NOMO-1 (cell line): ENCODE data around the gene TSHZ2.
"Not testable (repeated sequence)": the region's sequence is repeated elsewhere in the genome, so short reads cannot be mapped to it uniquely, and the experiment has no call there.

ENCODE experiments used
- DNase-seq, 2 experiments: peaks; one replicate each; lab custom pipeline; 2025; ENCODE audit not compliant: unreplicated experiment in 2 of 2; lab: John Stamatoyannopoulos, UW

Gene TSHZ2

DNA sequence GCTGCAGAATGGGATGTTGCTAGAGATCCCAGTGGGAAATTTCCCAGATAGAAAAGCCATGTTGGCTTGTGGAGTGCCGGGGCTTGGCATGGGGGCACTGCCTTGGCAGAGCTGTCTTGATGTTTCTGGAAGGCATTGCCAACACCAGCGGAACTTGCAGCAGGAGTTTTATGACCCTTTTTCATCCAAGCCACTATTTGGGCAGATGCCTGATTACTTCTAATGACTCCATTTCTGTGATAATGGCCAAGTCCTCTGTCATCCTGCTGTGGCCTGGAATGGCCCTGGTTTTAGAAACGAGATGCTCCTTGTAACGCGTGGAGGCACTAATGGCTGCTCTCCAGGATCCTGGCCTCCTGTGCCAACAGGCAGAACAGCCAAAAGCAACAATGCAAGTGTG lies 392.5 kb downstream of the TSHZ2 start:
- DNase-seq = no peak

DNA sequence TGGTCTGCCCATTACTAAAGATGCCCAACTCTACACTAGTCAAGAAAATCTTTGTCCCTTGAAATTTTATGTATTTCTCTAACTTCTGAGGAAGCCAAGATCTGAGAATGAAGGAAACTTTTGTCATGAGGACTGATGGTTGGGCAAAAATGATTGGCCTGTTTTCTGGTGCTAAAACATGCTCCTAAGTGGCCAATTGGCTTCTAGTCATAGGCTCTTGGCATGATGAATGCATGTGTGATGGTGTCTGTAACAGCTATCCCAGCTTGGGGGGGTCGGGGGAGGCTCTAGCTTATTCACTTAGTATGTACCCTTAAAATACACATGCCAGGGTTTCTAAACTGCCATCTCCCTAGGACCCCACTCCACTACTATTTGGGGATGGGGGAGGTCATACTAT lies 392.9 kb downstream of the TSHZ2 start:
- DNase-seq = no peak

DNA sequence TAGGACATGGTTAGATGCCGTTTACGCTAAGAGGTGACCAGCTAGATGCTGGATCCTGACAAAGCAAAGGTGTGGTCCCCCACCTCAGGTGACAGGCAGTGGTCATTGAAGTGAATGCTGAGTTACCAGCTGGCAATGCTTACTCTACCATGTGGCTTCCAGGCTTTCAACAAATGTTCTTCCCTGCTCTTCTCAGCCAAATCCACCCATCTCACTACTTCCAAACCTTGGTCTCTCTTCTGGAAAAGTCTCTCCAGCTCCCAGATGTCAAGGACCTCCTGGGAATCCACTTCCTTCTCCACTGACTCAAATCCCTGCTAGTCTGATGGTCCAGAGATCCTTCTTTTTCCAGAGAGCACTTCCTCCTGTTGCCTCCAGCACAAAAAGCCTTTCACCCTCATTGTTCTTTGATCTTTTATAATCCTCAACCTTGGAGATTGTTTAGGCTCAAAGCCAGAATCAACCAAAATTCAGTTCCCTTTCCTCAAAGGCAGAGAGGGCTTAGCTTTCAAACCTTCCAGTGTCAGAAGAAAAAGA lies 393.4 kb downstream of the TSHZ2 start:
- no peak for DNase-seq

DNA sequence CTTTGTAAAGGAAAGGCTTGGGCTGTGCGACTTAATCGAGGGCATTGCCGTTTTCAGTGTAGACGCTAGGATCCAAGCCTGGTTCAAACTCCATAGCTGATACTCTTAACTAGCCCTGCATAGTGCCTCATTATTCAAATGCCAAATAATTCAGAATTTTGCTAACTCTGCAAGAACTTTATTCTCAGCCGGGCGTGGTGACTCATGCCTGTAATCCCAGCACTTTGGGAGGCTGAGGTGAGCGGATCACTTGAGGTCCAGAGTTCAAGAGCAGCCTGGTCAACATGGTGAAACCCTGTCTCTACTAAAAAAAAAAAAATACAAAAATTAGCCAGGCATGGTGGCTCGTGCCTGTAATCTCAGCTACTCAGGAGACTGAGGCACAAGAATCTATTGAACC lies 394.8 kb downstream of the TSHZ2 start:
- DNase-seq = not testable (repeated sequence)

DNA sequence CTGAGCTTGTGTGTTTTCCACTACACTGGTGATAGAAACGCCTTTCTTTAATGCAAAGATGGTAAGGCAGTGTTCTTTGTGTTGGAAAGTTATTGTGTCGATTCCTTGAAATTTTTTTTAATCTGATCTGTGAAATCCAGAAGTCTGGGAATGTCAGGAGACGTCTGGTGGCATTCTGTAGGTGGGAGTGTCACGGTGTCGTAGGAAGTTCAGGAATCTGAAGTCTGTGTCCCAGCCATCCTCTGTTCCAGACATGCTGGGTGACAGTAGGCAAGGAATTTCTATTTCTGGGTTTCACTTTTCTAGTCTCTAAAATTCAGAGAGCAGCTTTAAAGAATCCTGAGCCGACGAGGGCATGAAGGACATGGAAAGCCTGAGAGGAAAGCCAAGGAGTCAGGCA lies 397.7 kb downstream of the TSHZ2 start:
- DNase-seq = no peak

DNA sequence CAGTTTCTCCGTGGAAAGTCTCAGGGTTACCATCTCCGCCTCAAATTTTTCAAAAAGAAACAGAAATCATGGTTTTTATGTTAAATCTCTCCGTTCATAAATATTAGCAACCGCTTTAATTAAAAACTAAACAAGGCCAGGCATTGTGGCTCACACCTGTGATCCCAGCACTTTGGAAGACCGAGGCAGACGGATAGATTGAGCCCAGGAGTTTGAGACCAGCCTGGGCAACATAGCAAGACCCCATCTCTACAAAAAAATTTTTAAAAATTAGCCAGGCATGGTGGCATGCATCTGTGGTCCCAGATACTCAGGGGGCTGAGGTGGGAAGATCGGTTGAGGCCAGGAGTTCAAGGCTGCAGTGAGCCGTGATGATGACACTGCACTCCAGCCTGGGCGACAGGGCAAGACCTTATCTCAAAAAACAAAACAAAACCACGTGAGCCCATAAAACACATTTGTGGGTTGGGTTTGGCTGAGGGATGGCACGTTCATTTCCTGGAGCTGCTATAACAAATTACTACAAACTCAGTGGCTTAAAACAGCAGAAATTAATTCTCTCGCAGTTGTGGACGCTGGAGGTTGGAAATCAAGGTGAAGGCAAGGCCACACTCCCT lies 398.3 kb downstream of the TSHZ2 start:
- no peak for DNase-seq

DNA sequence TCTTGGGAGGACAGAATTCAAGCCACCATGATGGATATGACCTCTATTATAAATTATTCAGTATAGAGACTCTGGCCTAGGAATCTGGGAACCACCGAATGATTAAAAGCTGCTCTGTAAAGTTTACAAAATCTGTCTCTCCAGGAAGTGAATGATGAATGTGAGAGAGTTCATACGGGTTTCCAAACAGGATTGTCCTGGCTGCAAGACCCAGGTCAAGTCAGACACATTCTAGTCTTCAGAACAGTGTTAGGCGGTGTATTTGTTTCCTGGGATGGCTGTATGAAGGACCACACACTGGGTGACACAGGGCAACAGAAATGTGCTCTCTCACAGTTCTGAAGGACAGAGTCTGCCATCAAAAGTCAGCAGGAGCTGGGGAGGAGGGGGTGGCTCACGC lies 399.1 kb downstream of the TSHZ2 start:
- DNase-seq = no peak

DNA sequence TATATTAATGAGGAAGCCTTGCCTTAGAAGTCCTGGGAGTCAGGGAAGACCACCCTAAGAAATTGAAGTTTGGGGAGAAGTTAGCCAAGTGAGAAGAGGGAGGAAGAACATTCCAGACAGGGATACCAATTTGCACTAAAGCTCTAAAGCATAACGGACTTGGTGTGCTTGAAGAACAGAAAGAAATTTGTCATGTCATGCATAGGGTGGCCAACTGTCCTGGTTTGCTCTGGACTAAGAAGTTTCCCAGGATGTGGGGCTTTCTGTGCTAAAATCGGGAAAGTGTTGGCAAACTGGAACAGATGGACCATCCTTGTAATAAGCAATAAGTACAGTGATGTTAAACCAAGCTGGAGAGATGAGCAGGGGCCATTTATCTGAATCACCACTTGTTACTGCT lies 403.9 kb downstream of the TSHZ2 start:
- no peak for DNase-seq

DNA sequence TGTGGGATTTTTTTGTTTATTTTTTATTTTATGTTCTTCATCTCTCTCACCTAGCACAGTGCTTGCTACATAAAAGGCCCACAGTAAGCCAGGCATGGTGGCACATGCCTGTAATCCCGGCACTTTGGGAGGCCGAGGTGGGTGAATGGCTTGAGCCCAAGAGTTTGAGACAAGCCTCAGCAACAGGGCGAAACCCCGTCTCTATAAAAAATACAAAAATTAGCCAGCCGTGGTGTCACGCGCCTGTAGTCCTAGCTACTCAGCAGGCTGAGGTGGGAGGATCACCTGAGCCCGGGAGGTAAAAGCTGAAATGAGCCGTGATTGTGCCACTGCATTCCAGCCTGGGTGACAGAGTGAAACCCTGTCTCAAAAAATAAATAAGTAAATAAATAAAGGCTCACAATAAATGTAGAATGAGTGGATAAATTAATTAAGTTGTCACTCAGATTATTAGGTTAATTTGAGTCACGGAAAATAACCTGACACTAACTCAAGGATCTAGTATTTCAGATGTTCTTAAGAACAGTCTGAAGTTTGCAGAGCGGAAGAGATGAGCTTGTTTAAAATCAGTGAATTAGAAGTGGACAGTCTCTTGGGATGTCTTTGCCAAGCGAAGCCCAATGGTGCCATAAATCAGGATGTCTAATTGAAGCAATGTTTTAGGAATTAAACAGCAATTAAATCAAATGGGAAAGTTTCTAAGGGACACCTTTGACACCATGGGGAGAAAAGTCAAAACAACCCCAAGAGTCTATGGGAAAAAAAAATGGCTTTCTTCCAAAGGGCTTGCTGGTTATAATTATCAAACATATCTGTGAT lies 407.1 kb downstream of the TSHZ2 start:
- DNase-seq = no peak

DNA sequence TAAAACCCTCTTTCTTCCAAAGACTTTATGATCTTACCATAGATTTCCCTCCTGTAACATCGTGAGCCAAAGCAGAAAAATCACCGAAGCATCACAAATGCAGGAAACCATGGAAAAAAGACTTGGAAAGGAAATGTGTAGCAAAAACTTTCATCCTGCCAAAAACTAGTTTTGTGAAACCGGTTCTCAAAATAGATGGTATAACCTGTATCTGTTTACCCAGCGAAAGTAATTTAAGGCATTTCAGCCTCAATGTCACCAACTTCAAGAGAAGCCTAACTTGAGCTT lies 407.6 kb downstream of the TSHZ2 start:
- DNase-seq = no peak

DNA sequence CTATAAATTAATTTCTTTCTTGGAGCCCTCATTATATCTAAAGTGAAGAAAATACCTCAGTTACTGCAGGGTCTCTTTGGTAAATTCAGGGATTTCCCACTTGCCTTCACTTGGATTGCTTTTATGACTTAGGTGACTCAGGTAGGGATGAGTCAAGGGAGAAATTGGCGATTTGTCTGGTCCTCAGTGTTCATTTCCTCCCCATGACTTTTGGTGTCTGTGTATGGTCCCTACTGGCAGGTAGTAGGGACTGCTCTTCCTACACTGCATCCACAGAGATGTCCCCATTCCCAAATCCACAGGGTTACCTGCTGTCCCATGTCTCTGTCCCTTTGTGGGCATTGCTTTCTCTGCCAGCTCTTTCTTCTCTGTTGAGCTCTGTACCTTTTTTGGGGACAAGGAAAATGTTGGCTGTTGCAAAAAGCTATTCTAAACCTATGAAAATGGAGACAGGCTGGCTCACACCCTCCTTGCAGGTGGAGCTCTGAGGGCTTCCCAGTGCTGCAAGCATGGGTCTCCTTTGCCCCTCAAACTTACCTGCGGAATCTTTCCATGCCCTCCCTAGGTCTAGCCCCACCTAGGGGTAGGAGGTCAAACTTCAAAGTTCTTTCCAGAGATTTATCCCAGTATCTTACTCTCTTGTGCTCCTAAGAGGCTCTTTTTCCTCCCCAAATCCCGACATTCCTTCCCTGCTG lies 409.6 kb downstream of the TSHZ2 start:
- DNase-seq = no peak

DNA sequence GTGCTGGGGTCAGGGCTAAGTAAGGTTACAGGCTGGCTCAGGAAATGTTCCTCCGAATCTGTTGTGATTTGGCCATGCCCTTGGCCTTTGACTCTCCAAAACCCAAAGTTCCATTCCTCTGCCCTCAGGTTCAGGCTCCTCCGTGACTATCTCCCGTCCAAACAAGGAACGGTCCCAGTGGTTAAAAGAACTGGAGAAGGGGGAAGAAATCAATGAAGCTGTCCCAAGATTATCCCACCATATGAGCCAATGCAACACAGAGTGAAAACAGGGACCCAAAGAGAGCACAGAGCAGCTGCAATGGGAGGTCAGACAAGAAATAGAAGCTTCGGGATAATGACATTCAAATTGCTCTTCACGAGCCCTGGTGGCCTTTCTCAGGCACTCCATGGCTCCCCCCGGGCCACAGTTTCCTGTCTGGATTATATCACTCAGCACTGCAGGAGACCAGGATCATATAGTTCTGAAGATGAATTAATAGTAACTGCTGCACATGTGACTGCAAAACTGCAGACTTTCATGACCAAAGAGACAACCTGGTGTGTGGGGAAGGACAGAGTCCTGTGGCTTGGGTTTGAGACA lies 410.2 kb downstream of the TSHZ2 start:
- no peak for DNase-seq

DNA sequence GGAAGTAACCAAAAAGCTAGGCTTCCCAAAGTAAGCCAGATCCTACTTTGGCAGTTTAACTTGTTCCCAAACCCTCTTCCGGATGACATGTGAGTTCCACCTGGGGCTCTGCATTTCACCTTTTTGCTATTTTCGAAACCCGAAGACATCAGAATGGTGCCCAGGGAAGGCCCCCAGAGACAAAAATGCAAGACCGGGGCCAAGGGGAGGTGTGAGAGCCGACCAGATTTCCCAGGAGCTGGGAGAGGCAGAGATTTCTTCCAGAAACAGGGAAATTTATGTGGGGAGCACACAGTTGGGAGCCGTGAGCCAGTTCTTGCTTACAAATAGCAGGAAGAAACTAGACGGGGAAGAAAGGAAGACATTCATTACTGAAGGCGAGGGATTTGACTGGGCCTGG lies 411.8 kb downstream of the TSHZ2 start:
- DNase-seq = no peak

DNA sequence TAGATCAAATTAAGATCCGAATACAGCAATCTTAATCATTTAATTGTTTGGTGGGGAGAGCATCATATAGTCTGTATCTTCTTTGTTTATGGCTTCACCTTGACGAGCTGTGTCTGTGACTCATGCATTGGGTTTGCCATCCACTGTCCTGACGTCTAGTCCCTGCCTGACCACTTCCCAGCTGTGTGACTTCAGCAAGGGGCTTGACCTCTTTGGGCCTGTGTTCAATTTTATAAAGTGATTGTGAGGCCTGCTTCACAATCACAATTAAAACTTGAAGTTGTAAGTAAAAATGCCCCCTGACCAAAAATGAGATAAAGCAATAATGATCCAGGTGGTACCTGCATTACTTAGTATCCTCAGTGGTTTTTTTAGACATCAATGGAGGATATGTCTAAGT lies 412.2 kb downstream of the TSHZ2 start:
- no peak for DNase-seq

DNA sequence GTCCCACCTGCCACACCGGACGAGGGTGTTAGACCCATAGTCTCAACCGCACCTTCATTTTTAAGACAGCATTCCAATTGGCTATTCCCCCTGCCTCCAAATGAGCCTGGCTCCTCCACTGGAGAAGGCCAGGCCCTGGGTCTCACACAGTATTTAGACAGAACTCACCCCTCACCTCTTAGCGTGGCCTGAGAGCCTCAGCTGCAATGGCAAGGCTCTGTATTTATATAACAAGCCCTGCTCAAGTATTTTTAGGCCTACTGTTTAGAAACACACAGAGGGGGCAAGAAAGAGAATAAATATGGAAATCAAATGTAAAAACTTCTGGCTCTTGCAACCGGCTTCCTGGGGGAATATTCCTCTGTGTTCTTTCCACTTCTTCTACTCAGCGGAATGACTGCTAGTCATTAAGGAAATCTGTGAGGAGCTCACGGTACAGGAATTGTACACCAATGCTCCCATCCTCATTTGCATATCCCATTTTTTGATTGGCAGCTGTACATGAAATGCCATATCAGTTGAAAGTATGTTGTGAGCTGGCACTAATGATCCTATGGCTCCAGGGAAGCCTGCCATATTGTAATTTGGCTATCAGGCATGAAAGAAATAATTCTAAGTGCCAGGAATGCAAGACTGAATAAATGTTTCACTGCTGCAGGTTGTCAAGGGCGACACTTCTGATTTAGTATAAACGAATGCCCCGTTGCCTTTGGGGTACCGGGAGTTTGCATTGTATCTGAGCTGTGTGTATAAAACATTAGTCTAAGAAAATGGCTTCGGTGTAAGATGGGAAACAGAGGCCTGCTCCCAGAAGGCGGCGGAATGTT lies 414.0 kb downstream of the TSHZ2 start:
- DNase-seq = no peak

DNA sequence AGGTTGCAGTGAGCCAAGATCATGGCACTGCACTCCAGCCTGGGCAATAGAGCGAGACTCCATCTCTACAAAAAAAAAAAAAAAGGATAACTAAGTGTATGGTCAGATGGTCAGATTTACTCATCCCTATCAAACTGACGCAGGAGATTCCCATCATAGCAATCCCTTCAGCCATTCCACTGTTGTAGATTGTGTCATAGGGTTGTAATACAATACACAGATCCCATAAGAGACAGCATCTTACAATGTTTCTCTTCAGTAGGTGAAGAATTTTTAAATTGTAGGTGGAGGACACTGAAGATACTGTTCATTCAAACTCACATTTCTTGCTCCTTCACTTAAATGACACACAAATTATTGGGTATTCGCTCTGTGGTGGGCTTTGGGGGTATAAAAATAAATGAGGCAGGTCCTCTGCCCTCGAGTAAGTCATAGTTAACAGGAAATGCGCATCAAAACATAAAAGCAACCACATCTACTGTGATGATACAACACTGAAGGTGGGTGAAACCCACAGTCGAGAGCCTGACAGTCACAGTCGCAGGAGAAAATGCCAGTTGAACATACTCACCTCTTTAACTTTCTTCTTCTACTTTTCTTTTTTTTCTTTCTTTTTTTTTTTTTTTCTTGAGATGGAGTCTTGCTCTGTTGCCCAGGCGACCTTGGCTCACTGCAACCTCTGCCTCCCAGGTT lies 416.0 kb downstream of the TSHZ2 start:
- DNase-seq = no peak

DNA sequence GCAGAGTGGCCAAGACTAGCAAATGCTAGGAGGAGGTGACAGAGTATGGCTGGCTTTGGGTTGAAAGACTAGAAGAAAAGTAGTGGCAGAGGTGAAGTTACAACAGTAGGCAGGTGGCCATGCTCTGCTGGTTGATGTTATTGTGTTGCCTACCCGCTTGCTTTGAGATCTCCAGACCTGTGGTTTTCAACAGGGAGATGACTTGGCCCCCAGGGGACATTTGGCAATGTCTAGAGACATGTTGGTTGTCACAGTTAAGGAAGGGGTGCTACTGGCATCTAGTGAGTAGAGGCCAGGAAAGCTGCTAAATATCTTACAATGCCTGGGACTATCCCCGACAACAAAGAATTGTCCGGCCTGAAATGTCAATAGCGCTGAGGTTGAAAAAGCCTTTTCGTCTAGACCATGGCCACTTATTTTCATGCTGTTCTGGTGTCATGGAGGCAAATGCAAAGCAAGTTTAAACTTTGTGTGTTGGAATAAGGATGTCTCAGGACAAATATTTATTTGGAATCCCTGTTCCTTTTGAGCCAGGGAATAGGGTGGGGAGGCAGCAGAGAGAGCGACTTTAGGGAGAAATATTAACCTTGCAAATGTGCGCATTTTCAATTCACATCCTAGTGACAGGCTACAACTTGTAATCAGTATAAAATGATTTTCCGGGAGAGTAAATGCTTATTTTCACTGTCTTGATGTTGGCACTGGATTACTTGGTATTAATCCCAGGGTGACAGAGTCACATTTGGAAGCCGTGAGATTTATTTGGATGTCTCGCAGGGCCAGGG lies 417.6 kb downstream of the TSHZ2 start:
- no peak for DNase-seq

DNA sequence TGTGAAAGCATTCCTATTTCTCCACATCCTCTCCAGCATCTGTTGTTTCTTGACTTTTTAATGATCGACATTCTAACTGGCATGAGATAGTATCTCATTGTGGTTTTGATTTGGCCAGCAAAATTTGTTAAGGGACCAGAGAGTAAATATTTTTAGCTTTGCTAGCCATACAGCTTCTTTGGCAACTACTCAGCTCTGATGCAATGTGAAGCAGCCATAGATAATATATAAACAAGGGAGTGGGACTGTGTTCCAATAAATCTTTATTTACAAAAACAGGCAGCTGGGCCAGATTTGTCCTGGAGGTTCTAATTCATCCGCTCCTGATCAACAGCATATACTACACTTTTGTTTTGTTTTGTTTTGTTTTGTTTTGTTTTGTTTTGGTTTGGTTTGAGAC lies 418.6 kb downstream of the TSHZ2 start:
- DNase-seq = no peak

DNA sequence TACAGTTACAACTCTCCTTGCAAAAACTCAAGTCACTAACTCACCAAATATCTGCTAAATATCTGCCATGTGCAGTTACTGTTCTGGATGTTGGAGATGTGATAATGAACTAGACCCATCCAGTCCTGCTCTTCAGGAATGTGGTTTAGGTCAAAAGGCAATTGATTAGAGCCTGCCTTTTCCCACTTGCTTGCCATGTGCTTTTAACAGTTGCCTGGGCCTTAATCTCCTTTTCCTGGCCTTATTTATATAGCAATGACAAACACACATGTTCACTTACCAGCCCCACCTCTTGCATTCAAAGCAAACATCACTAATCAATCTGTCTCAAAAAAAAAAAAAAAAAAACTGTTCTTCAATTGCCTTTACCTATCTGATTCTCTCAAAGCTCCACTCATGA lies 422.3 kb downstream of the TSHZ2 start:
- no peak for DNase-seq
